Measurements from ENCODE around the gene AUTS2.

The AUTS2 gene

GRCh38 chr7:70416986-70417655 is 818.8 kb downstream of the AUTS2 start:
- DNase-seq (ENCODE audit: low read depth) = no peak

DNA sequence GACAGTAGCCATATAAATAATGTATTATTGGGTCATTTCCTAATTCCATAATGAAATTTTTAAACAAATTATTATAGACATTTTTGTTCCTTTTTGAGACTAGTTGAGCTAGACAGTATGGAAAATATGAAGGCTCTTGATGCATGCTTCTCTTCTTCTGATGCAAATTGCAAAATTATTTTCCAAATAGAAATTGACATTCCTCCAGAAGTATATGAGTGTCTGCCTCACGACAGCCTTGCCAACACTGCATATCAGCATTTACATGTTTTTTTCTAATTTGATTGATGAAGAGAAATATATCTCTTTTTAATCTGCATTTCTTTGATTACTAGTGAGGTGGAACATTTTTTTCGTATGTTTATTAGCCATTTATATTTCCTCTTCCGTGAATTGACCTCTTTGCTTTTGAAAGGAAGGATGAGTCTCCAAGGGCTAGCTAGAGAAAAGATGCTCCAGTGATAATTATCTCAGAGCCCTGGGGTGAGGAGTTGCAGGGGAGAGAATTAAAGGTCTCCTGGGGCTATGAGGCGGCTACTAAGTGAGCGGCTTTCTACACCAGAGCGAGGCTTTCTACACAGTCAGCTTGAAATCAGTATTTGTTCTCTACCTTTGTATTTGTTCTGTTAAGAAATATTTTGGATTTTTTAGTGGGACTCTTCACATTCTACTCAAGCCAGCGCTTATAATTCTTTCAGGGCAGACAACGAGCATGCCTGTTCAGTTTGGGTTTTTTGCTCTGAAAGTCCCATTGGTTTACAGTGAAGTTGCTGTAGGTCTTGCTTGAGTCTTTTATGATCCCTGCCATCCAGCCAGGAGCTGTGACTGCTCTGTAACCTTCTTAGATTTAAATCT is 821.5 kb downstream of the AUTS2 start:
- DNase-seq (ENCODE audit: low read depth) = no peak

DNA sequence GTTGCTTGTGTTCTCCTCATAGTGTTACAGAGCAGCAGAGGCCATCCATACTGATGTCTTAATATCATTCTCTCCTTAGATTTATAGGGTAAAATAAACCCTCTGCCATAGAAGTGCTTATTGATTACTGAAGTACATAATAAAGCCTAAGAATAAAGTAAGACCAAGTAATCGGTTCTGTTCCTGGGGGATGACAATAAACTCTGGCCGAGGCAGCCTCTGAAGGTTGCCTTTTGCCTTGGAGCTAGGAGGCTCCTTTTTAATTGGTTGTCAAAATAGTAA is 822.0 kb downstream of the AUTS2 start:
- no peak for DNase-seq (ENCODE audit: low read depth)

DNA sequence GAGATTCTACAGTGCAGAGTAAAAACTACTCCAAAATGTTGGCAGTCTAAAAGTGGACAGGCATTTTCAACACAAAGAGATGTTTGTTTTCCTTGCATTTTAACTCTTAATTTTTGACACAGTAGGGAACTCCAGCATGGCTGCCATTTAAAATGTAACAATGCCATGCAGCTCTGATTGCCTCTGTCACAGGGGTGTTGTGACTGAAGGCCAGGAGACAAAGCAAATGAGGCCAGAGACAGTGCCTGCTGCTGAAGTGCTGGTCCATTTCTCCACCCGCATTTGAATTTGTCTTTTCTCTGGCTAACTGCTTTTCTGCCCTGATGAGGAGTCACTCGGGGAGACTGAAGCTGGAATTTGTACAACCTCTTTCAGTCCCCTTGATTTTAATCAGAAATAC is 823.0 kb downstream of the AUTS2 start:
- DNase-seq (ENCODE audit: low read depth) = no peak

GRCh38 chr7:70426249-70426880 is 828.1 kb downstream of the AUTS2 start:
- DNase-seq (ENCODE audit: low read depth) = no peak

DNA sequence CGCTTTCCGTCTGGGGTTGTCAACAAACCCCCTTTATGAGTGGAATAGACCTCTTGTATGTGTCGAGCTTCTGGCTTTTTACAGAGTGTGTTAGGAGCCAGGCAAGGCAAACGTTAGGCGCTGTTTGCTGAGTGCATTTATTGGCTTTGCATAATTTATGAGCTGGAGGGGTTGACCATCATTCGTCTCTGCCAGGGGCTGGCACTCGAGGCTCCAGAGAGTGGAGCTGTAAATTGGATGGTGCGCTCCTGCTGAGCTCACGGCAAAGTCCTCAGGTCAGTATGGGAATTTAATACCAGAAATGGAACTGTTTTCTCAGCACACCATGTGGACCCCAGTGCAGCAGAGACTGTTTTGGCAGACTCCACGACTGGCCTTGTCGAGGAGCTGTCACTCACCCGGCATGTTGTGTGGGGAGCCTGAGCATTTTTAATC is 834.3 kb downstream of the AUTS2 start:
- DNase-seq (ENCODE audit: low read depth) = no peak

DNA sequence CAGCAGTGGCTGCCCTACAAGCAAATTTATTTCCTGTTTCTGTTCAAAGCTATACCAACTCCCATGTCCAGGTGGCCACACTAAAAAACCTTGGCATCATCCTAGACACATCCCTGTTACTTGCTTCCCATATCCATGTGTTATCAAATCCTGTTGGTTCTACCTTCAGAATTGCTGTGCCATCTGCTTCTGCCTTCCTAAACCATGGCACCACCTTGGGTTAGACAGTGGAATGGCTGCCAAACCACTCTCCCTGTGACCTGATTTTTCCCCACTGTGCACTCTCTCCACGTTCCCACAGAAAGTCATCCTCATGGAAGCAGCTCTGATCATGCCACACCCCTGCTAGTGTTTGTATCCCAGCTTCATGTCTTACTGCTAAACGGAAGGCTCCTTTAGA is 836.1 kb downstream of the AUTS2 start:
- DNase-seq (ENCODE audit: low read depth) = no peak

DNA sequence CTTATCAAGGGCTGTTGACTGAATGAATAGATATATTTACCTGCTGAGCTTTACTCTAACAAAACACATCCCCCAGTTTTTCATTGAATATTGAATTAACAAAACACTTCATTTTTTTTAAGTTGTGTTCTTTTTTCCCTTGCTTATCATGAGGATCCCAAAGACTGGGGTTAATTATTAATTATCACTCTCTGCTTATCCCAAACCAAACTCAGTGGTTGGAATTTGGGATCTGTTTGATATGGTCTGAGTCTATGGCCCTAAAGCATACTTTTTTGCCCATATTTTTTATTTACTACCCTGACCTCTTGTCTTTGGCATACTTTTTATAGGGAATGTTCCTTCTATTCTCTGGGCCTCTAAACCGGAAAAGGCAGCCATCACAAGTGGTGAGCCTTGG is 836.5 kb downstream of the AUTS2 start:
- DNase-seq (ENCODE audit: low read depth) = no peak

GRCh38 chr7:70435634-70436033 is 837.4 kb downstream of the AUTS2 start:
- DNase-seq (ENCODE audit: low read depth) = no peak

DNA sequence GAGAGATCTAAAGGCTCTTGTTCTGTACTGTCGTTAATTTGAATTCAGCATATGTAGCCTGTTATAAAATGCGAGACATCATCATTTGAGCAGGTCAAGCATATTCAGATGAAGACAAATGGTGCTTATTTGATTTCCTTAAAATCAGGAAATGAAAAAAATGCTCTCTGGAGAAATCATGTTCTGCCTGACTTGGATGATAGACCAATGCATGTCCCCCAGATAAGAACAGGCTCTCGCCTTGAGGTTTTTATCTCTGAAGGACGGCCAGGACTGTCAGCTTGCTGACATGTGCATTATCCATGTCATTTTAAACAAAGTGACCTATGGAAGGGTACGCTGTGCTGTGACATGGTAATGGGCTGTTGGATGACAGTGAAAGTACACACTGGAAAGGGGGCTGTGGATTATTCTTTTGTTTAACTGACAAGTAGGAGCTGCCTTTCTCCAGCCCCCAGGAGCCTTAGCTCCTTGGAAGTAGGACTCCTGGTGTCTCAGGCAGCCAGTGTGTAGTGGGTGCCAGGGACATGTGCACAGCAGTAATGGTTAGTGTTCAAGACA is 838.6 kb downstream of the AUTS2 start:
- DNase-seq (ENCODE audit: low read depth) = no peak

DNA sequence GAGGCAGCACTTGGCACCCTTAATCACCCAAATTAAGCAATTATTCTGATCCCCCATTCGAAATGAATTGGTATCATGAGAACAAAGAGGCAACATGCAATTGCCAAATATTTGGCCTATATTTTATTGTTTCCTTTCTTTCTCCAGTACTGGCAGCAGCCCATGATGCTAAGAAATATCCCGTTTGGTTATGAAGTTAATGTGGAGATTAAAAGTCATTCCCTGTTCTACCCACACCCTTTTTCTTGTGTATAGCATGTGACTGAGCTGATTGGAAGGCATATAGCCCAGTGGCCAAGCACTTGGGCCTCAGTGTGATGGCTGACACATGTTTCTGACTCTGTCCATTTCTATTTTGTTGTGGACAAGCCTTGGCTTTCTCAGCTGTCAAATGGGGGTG is 841.4 kb downstream of the AUTS2 start:
- no peak for DNase-seq (ENCODE audit: low read depth)

DNA sequence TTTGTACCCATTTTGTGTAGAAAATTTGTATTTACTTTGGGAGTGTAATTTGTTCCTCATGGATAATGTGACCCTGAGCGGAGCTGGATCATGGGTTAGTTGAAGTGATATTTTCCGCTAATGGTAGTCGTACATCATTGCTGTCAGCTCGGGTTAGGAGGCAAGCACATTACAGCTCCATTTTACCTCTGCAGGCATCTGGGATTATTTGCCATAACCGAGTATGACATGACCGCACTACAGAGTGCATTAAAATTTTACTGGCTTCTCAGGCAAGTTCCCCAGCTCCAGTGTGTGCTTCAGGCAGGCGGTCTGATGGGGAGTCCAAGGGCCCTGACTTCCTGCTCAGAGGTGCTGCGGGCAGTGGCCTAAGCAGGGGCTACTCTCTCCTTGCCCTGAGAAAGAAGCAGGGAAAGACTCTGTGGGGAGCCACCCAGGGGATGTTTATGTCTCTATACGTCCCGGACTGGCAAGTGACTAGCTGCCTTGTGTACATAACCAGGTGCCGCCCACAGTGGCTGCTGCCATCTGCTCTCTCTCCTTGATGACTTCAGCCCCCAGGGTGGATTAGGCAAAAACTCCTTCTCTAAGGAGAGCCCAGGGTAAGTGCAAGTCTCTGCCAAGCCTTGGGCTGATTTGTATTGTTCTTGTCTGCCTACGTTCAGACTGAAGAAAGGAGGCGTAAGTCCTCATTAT is 848.3 kb downstream of the AUTS2 start:
- DNase-seq (ENCODE audit: low read depth) = no peak

GRCh38 chr7:70448312-70448906 is 850.1 kb downstream of the AUTS2 start:
- DNase-seq (ENCODE audit: low read depth) = no peak

- DNase-seq (ENCODE audit: low read depth) = no peak
Observed at GRCh38 chr7:70450731-70451130, 852.5 kb downstream of the AUTS2 start.

DNA sequence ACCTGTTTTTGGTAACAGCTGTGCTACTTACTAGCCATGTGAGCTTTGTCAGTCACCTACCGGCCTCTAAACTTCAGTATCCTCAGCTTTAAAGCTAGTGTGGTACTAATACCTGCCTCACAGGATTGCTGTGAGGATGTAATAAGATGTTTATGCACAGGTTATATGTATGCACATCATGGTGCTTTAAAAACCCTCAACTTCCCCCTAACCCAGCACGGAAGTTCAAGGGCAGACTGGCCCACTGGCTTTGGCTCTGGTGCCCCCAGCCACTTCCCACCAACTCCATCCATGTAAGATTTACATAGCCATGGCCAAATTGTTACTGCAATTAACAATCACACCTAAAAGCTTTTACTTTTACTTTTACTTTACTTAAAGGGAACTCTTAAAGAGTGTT is 857.6 kb downstream of the AUTS2 start:
- no peak for DNase-seq (ENCODE audit: low read depth)

DNA sequence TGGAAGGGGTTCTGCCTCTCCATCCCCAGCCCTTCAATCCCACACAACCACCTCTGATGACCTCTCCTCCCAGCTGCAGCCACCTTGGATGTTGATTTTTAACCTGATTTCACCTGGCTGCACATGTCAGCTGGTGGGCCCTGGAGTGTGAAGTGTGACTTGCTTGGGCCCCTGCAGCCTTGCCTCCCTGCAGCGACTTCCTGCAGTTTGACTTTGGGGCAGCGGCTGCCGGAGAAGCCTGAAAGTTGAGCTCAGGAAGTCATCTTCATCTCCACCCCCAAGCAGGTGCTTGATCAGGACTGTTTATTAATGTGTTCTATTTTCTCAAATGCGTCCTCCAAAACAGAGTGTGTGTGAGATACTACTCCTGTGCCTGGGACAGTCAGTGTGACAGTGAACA is 858.4 kb downstream of the AUTS2 start:
- DNase-seq (ENCODE audit: low read depth) = no peak

GRCh38 chr7:70457482-70457881 is 859.2 kb downstream of the AUTS2 start:
- no peak for DNase-seq (ENCODE audit: low read depth)

- DNase-seq (ENCODE audit: low read depth) = no peak
Observed at GRCh38 chr7:70457883-70458680, 859.8 kb downstream of the AUTS2 start.

DNA sequence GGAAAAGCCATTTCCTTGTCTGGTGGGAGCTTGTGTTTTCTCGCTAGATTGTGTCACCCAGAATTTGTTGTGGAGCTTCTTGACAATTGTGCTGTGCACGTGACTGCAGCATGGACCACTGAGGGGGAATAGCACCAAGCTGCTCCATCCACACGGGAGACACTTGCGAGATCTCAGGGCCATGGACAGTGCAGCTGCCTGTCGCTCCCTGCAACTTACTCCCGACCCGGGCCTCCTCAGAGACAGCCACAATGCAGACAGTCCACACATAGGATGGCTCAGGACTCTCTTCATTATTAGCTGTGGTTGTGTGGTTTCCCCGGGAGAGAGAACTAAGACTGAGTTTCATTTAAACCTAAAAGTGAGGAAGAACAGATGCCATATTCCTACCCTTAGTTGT is 860.5 kb downstream of the AUTS2 start:
- DNase-seq (ENCODE audit: low read depth) = no peak

- no peak for DNase-seq (ENCODE audit: low read depth)
Observed at GRCh38 chr7:70459546-70459945, 861.3 kb downstream of the AUTS2 start.

DNA sequence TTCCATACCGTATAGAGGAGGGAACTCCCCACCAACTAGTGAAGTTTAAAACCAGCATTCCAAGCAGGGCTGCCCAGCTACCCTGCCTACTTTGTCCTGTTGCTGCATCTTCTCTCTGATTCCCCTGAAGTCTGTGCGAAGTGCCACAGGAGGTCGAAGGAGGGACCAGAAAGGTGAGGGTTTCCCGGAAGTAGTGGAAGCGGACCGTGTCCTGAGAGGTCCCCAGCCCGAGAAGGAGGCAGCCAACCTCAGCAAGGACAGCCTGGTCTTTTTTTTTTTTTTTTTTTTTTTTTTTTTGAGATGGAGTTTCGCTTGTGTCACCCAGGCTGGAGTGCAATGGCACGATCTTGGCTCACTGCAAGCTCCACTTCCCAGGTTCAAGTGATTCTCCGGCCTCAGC is 861.8 kb downstream of the AUTS2 start:
- no peak for DNase-seq (ENCODE audit: low read depth)

Measured in ELR (cell line).